ENCODE data around the gene UGT2A3.

Gene UGT2A3

DNA sequence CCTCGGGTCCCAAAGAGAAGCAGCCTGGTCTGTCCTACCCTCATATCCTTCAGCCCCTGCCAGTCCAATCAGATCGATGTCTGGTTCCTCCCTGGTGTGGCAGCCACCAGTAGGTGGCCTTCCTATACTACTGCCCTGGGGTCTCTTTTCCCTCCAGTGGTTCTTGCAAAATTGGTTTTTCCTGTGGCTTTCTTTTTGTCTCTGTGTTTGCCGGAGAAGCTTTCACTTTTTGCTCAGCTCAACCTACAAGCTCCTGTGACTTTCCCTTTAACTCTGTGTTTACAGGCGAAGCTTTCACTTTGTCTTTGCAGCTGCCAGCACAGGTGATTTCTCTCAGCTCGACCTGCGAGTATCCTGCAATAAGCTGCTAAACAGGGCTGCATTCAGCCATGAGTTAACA lies 46.8 kb downstream of the UGT2A3 start:
- peak overlapping the region; percentile 98 for H3K14ac ChIP-seq (ENCODE audit: low read length)
- H3K27me3 ChIP-seq (ENCODE audit: insufficient read depth, low read length): no peaks in the 10 kb centered on the region
- no peak overlapping the region for H3K23ac ChIP-seq (ENCODE audit: low read length)
- H4K91ac ChIP-seq (ENCODE audit: low read depth, low read length): peak overlapping the region; percentile 98
- no peak overlapping the region for H2AK5ac ChIP-seq (ENCODE audit: low read length)
- H3K9ac ChIP-seq (ENCODE audit: low read length): no peak overlapping the region
- no peaks in the 10 kb centered on the region for H3K9me3 ChIP-seq (ENCODE audit: insufficient read depth, low read depth, low read length)
- peak overlapping the region; percentile 100 for H2BK12ac ChIP-seq (ENCODE audit: low read length)
- H3K79me2 ChIP-seq (ENCODE audit: control insufficient read depth, insufficient read depth, low read length, poor library complexity): peaks cover 6% of the 10 kb centered on the region
- no peak overlapping the region for H3K4me3 ChIP-seq (ENCODE audit: low read depth, low read length)
- DNase-seq: no peak
- no peaks in the 10 kb centered on the region for H3K36me3 ChIP-seq (ENCODE audit: control insufficient read depth in 1 of 2, insufficient read depth in 2 of 2, low read length in 2 of 2)
- peaks cover 30% of the 10 kb centered on the region for H3K79me1 ChIP-seq (ENCODE audit: low read length)
- peak overlapping the region; percentile 8 for H3K4me2 ChIP-seq (ENCODE audit: low read length)
- WGBS (ENCODE audit: extremely low coverage, insufficient coverage, insufficient read length): no CpG with 5 or more reads among the region's 6 CpGs
- peak overlapping the region; percentile 52 for H2AFZ ChIP-seq (ENCODE audit: insufficient read depth, low read length, poor library complexity)
- peak overlapping the region; percentile 92 for H2BK120ac ChIP-seq (ENCODE audit: insufficient read depth, low read length, poor library complexity)
- H4K12ac ChIP-seq (ENCODE audit: low read depth, low read length): peak overlapping the region; percentile 76
- H3K4ac ChIP-seq (ENCODE audit: low read depth, low read length): no peak overlapping the region
- H2BK5ac ChIP-seq (ENCODE audit: low read depth, low read length, poor library complexity): peak overlapping the region; percentile 87
- peak overlapping the region; percentile 38 for H3K18ac ChIP-seq (ENCODE audit: low read length)
- H3K27ac ChIP-seq (ENCODE audit: low read depth, low read length): peak overlapping the region; percentile 98
- peaks cover 26 to 33% of the 10 kb centered on the region in 2 experiments for H3K4me1 ChIP-seq (ENCODE audit: control insufficient read depth in 1 of 2, insufficient read depth in 2 of 2, low read length in 2 of 2)
- H4K8ac ChIP-seq (ENCODE audit: low read depth, low read length): peak overlapping the region; percentile 96

GRCh38 chr4:68896749-68897148 lies 54.9 kb downstream of the UGT2A3 start:
- no peak for DNase-seq
- Histone ChIP-seq H4K12ac (ENCODE audit: low read depth, low read length) (no peak overlapping the region), H3K4me3 (ENCODE audit: low read depth, low read length) (no peak overlapping the region), H2BK12ac (ENCODE audit: low read length) (no peak overlapping the region), H3K79me1 (ENCODE audit: low read length) (no peaks in the 10 kb centered on the region), H4K8ac (ENCODE audit: low read depth, low read length) (no peak overlapping the region), H3K36me3 (ENCODE audit: control insufficient read depth in 1 of 2, insufficient read depth in 2 of 2, low read length in 2 of 2) (no peaks in the 10 kb centered on the region), H2AK5ac (ENCODE audit: low read length) (no peak overlapping the region), H3K4me2 (ENCODE audit: low read length) (no peak overlapping the region), H3K9ac (ENCODE audit: low read length) (no peak overlapping the region), H3K14ac (ENCODE audit: low read length) (no peak overlapping the region), H2BK120ac (ENCODE audit: insufficient read depth, low read length, poor library complexity) (no peak overlapping the region), H3K27ac (ENCODE audit: low read depth, low read length) (no peak overlapping the region), H2AFZ (ENCODE audit: insufficient read depth, low read length, poor library complexity) (no peak overlapping the region), H3K27me3 (ENCODE audit: insufficient read depth, low read length) (no peaks in the 10 kb centered on the region), H3K9me3 (ENCODE audit: insufficient read depth, low read depth, low read length) (no peaks in the 10 kb centered on the region), H3K4ac (ENCODE audit: low read depth, low read length) (no peak overlapping the region), H3K18ac (ENCODE audit: low read length) (no peak overlapping the region), H3K23ac (ENCODE audit: low read length) (no peak overlapping the region), H4K91ac (ENCODE audit: low read depth, low read length) (no peak overlapping the region), H3K4me1 (ENCODE audit: control insufficient read depth in 1 of 2, insufficient read depth in 2 of 2, low read length in 2 of 2) (no peaks in the 10 kb centered on the region), H3K79me2 (ENCODE audit: control insufficient read depth, insufficient read depth, low read length, poor library complexity) (no peaks in the 10 kb centered on the region), H2BK5ac (ENCODE audit: low read depth, low read length, poor library complexity) (no peak overlapping the region)
- WGBS (ENCODE audit: extremely low coverage, insufficient coverage, insufficient read length): no CpG with 5 or more reads among the region's 1 CpG

- Histone ChIP-seq H2BK120ac (ENCODE audit: insufficient read depth, low read length, poor library complexity) (no peak overlapping the region), H3K4ac (ENCODE audit: low read depth, low read length) (no peak overlapping the region), H3K23ac (ENCODE audit: low read length) (no peak overlapping the region), H2BK5ac (ENCODE audit: low read depth, low read length, poor library complexity) (no peak overlapping the region), H4K91ac (ENCODE audit: low read depth, low read length) (no peak overlapping the region), H3K14ac (ENCODE audit: low read length) (no peak overlapping the region), H3K27me3 (ENCODE audit: insufficient read depth, low read length) (no peaks in the 10 kb centered on the region), H3K4me2 (ENCODE audit: low read length) (no peak overlapping the region), H4K12ac (ENCODE audit: low read depth, low read length) (no peak overlapping the region), H4K8ac (ENCODE audit: low read depth, low read length) (no peak overlapping the region), H3K79me1 (ENCODE audit: low read length) (no peaks in the 10 kb centered on the region), H3K27ac (ENCODE audit: low read depth, low read length) (no peak overlapping the region), H3K9me3 (ENCODE audit: insufficient read depth, low read depth, low read length) (no peaks in the 10 kb centered on the region), H3K4me1 (ENCODE audit: control insufficient read depth in 1 of 2, insufficient read depth in 2 of 2, low read length in 2 of 2) (no peaks in the 10 kb centered on the region), H3K36me3 (ENCODE audit: control insufficient read depth in 1 of 2, insufficient read depth in 2 of 2, low read length in 2 of 2) (no peaks in the 10 kb centered on the region), H3K18ac (ENCODE audit: low read length) (no peak overlapping the region), H3K4me3 (ENCODE audit: low read depth, low read length) (no peak overlapping the region), H3K79me2 (ENCODE audit: control insufficient read depth, insufficient read depth, low read length, poor library complexity) (no peaks in the 10 kb centered on the region), H2AK5ac (ENCODE audit: low read length) (no peak overlapping the region), H2BK12ac (ENCODE audit: low read length) (no peak overlapping the region), H3K9ac (ENCODE audit: low read length) (no peak overlapping the region), H2AFZ (ENCODE audit: insufficient read depth, low read length, poor library complexity) (no peak overlapping the region)
- DNase-seq: no peak
- WGBS (ENCODE audit: extremely low coverage, insufficient coverage, insufficient read length): no CpG with 5 or more reads among the region's 5 CpGs
Observed at GRCh38 chr4:68895561-68896198, 55.9 kb downstream of the UGT2A3 start.

DNA sequence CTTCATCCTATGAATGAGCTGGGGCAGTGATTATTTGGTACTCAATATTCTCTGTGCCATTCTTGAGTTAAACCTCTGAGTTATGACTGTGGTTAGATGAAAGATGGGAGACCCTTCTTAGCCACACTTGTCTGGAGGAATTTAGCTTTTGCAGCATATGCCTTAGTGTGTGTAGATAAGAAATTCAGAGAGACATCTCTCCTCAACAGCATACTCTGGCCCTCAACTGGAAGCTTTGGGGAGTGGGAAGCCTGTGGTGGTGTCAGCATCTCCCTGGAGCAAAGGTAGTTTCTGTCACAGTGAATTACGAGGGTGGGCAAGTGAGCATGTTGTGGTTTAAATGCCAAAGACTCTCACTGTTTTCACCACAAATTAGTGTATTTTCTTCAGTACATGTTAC lies 58.7 kb downstream of the UGT2A3 start:
- Histone ChIP-seq H3K4ac (ENCODE audit: low read depth, low read length) (no peak overlapping the region), H2AK5ac (ENCODE audit: low read length) (no peak overlapping the region), H3K79me2 (ENCODE audit: control insufficient read depth, insufficient read depth, low read length, poor library complexity) (no peaks in the 10 kb centered on the region), H3K79me1 (ENCODE audit: low read length) (no peaks in the 10 kb centered on the region), H3K36me3 (ENCODE audit: control insufficient read depth in 1 of 2, insufficient read depth in 2 of 2, low read length in 2 of 2) (no peaks in the 10 kb centered on the region), H2BK120ac (ENCODE audit: insufficient read depth, low read length, poor library complexity) (no peak overlapping the region), H3K27me3 (ENCODE audit: insufficient read depth, low read length) (no peaks in the 10 kb centered on the region), H4K12ac (ENCODE audit: low read depth, low read length) (no peak overlapping the region), H3K9ac (ENCODE audit: low read length) (no peak overlapping the region), H3K4me2 (ENCODE audit: low read length) (no peak overlapping the region), H3K9me3 (ENCODE audit: insufficient read depth, low read depth, low read length) (no peaks in the 10 kb centered on the region), H2BK5ac (ENCODE audit: low read depth, low read length, poor library complexity) (no peak overlapping the region), H2AFZ (ENCODE audit: insufficient read depth, low read length, poor library complexity) (no peak overlapping the region), H2BK12ac (ENCODE audit: low read length) (no peak overlapping the region), H3K14ac (ENCODE audit: low read length) (no peak overlapping the region), H4K8ac (ENCODE audit: low read depth, low read length) (no peak overlapping the region), H3K27ac (ENCODE audit: low read depth, low read length) (no peak overlapping the region), H3K18ac (ENCODE audit: low read length) (no peak overlapping the region), H4K91ac (ENCODE audit: low read depth, low read length) (no peak overlapping the region), H3K4me3 (ENCODE audit: low read depth, low read length) (no peak overlapping the region), H3K4me1 (ENCODE audit: control insufficient read depth in 1 of 2, insufficient read depth in 2 of 2, low read length in 2 of 2) (no peaks in the 10 kb centered on the region), H3K23ac (ENCODE audit: low read length) (no peak overlapping the region)
- WGBS (ENCODE audit: extremely low coverage, insufficient coverage, insufficient read length): no CpG with 5 or more reads among the region's 1 CpG
- no peak for DNase-seq

Data from trophoblast cell (in vitro differentiated cells and primary cell).